Measurements from ENCODE around the gene TBC1D24. TPM values are rescaled to one million over a fixed set of nuclear protein-coding genes. Genes with fewer than 3 reads are reported as not detected.

Gene TBC1D24
- total and polyA plus RNA-seq, 4 donors = 9.0 to 35.7 (median 23.3) TPM

- Histone ChIP-seq H3K4me1 (ENCODE audit: control insufficient read depth in 5 of 5, insufficient read depth in 5 of 5, low read length in 5 of 5) (no peaks in the 10 kb centered on the region), H3K36me3 (ENCODE audit: control insufficient read depth in 4 of 4, insufficient read depth in 4 of 4, low read length in 4 of 4) (peaks cover 2 to 61% (median 30%) of the 10 kb centered on the region in 4 donors), H3K4me3 (no peak overlapping the region), H3K27ac (ENCODE audit: low read depth in 1 of 2, low read length in 1 of 2) (no peak overlapping the region), H3K27me3 (ENCODE audit: control insufficient read depth in 3 of 3, insufficient read depth in 3 of 3, low read length in 2 of 3) (no peaks in the 10 kb centered on the region), H3K9ac (ENCODE audit: insufficient read depth in 1 of 2, low read length in 2 of 2) (no peak overlapping the region), H3K9me3 (ENCODE audit: control insufficient read depth in 4 of 4, insufficient read depth in 3 of 4, low read length in 3 of 4) (peaks cover 0 to 2% (median 0%) of the 10 kb centered on the region in 4 donors)
- DNase-seq (no peak), ATAC-seq (ENCODE audit: insufficient read depth, low FRiP score) (no peak)
- TF ChIP-seq CTCF (IDR thresholded peaks at IDR 0.05; ENCODE audit: control extremely low read depth, extremely low read depth) = no peak
- WGBS, 2 donors = 83 to 95% methylated on average over 11 of the region's 11 CpGs
Measured at GRCh38 chr16:2447920-2448583, 26.9 kb upstream of the TBC1D24 start.

- 97% methylated on average over 25 of the region's 25 CpGs for WGBS, 2 donors
- Histone ChIP-seq H3K9me3 (ENCODE audit: control insufficient read depth in 4 of 4, insufficient read depth in 3 of 4, low read length in 3 of 4) (peaks cover 0 to 2% (median 0%) of the 10 kb centered on the region in 4 donors), H3K4me3 (no peak overlapping the region), H3K27ac (ENCODE audit: low read depth in 1 of 2, low read length in 1 of 2) (no peak overlapping the region), H3K4me1 (ENCODE audit: control insufficient read depth in 5 of 5, insufficient read depth in 5 of 5, low read length in 5 of 5) (no peaks in the 10 kb centered on the region), H3K36me3 (ENCODE audit: control insufficient read depth in 4 of 4, insufficient read depth in 4 of 4, low read length in 4 of 4) (peaks cover 0 to 65% (median 31%) of the 10 kb centered on the region in 4 donors), H3K27me3 (ENCODE audit: control insufficient read depth in 3 of 3, insufficient read depth in 3 of 3, low read length in 2 of 3) (no peaks in the 10 kb centered on the region), H3K9ac (ENCODE audit: insufficient read depth in 1 of 2, low read length in 2 of 2) (no peak overlapping the region)
- ATAC-seq (ENCODE audit: insufficient read depth, low FRiP score) = no peak
- no peak for TF ChIP-seq CTCF (IDR thresholded peaks at IDR 0.05; ENCODE audit: control extremely low read depth, extremely low read depth)
- no peak for DNase-seq
Measured at GRCh38 chr16:2449118-2449517, 25.8 kb upstream of the TBC1D24 start.

DNA sequence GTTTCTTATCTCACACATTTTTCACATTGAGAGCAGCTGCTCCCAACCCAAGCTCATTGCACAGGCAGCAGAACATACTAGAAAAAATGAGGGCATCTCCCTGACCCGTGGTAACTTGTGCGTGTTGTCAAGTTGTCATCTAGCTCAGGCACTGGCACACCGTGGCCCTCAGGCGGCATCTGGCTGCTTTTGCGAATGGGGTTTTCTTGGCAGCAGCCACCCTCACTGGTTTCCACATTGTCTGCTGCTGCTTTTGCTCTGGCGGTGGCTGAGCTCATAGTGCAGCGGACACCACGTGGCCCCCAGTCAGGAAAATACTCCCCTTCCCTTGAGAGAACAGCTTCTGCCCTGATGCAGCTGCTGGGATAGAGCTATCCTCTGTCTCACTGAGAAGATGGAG lies 24.4 kb upstream of the TBC1D24 start:
- no peak for TF ChIP-seq CTCF (IDR thresholded peaks at IDR 0.05; ENCODE audit: control extremely low read depth, extremely low read depth)
- no peak for DNase-seq
- Histone ChIP-seq H3K27me3 (ENCODE audit: control insufficient read depth in 3 of 3, insufficient read depth in 3 of 3, low read length in 2 of 3) (no peaks in the 10 kb centered on the region), H3K9ac (ENCODE audit: insufficient read depth in 1 of 2, low read length in 2 of 2) (no peak overlapping the region), H3K4me1 (ENCODE audit: control insufficient read depth in 5 of 5, insufficient read depth in 5 of 5, low read length in 5 of 5) (no peaks in the 10 kb centered on the region), H3K27ac (ENCODE audit: low read depth in 1 of 2, low read length in 1 of 2) (no peak overlapping the region), H3K36me3 (ENCODE audit: control insufficient read depth in 4 of 4, insufficient read depth in 4 of 4, low read length in 4 of 4) (peaks cover 0 to 56% (median 28%) of the 10 kb centered on the region in 4 donors), H3K9me3 (ENCODE audit: control insufficient read depth in 4 of 4, insufficient read depth in 3 of 4, low read length in 3 of 4) (peaks cover 0 to 2% (median 0%) of the 10 kb centered on the region in 4 donors), H3K4me3 (no peak overlapping the region)
- WGBS, 2 donors = 95% methylated on average over 8 of the region's 8 CpGs
- ATAC-seq (ENCODE audit: insufficient read depth, low FRiP score) = no peak

Data from lung (tissue), 12 donors.